GM19240 (cell line): ENCODE data around the gene PIP5KL1.

Source experiments
- DNase-seq: peaks from one replicate; pipeline ENCODE4 v3.0.0; 2011; ENCODE audit warnings: low spot score; ENCODE audit not compliant: insufficient read length

Gene PIP5KL1

DNA sequence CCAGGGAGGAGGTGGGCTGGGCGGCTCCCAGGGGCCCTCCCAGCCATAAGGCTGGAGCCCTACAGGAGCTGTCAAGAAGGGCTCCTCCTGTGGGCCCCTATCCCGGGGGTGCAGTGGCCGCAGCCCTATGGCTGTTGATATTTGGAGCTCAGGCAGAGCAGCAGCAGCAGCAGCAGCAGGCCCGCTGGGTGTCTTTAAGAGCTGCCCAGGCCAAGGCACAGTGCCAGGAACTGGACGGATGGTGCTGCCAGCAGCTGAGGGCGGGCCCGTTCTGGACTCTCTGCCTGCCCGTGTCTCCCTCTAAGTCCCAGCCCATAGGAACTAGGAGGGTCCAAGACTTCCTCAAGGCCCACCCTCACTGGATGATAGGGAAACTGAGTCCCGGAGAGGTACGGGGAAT is 56.7 kb downstream of the PIP5KL1 start:
- DNase-seq = no peak

DNA sequence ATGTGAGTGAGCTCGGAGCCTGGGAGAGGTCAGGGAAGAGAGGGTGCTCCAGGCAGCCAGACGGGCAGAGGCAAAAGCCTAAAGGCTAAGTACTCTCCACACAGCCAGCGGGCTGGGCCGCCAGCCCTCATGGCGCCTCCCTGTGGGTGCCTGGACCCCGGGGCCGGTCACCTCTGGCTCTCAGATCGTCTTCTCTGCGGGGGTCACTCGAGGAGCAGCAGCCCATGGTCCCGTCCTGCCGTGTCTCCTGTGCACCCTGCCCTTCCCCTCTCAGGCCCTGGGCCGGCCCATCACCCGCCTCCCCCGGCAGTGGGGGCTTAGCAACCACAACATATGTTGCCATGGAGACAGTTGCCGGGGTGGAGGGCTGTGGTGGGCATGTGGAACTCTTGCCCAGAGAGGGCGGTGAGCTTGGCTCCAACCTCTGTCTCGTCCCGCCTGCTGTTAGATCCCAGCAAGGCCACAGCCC is 57.3 kb downstream of the PIP5KL1 start:
- no peak for DNase-seq

DNA sequence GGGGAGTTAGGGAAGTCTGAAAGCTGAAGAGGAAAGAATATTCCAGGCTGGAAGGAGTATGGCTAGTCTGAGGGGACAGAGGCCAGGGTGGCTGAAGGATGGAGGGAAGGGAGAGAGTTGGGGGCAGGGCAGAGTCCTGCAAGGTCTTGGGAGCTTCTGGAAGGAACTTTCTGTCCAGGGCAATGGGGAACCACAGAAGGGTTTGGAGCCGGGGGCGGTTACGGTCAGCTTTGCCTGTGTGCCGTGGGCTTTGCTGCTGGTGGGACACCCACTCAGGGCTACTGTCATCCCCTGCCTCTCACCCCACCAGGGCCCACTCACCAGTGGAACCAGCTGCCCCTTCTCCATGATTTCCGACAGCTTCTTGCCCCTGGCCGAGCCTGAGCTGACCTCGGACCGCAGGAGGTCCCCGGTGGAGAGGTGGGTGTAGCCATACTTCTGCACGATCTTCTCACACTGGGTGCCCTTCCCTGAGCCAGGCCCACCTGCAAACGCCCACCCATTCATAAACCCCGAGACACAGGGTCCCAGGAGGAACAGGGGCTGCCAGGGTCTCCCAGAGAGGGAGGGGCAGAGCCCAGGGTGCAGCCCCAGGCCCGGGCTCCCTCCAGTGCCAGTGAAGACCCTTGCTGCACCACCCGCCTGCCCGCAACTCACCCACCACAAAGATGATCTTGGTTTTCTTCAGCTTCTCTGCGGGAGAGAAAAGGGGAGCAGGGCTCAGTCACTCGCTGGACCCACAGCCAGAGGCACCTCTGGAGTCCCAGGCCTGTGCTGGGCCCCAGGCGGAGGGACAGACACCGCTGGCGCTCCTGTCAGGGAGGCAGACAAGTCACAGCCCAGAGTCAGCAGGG is 58.0 kb downstream of the PIP5KL1 start:
- no peak for DNase-seq

DNA sequence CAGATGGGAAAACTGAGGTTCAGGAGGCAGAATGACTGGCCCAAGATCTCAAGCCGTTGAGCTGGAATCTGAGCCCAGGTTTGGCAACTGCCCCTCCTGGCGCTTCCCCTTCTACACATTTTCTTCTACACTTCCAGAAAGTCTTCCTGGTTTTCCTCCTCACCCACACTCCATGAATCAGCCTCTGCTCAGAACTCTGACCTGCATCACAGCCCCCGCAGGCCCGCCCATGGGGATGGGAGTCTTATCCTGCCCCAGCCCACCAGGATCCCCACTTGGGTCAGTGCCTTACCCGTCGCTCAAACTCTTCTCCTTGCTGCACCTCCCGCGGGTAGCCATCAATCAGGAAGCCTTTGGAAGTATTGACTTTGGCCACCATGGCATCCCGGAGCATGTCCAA is 59.0 kb downstream of the PIP5KL1 start:
- DNase-seq = no peak

DNA sequence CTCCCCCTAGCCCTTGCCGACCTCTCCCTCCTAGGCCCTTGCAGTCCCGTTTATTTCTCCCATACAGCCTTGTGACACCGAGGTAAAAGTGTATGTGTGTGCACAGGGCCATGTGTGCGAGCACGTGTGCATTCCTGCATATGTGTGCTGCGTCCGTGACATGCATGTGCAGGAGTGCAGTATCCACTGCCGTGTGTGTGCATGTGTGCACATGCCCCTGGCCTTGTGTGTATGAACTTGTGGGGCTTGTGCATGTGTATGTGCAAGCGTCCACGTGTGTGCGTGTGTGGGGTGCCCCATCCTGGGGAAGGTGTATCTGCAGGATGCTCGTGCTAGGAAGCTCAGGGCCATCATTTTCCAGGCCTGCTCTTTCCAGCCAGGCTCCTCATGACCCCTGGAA is 59.7 kb downstream of the PIP5KL1 start:
- DNase-seq = no peak
